HFF-Myc (cell line): Measurements from ENCODE around the gene CHML.

Experiments
- DNase-seq: peaks from one replicate; pipeline ENCODE4 v3.0.0-alpha.2; 2011; ENCODE audit warnings: low read depth; ENCODE audit errors: extremely low read depth
- H3K4me3 ChIP-seq: replicated peaks from 2 replicates; pipeline ENCODE4 v1.5.1; 2011; ENCODE audit warnings: low read depth, mild to moderate bottlenecking, control low read depth, low read length
- TF ChIP-seq, protein P1 (sequence below): IDR thresholded peaks from 2 replicates; pipeline ENCODE4 v1.5.1; 2012; ENCODE audit warnings: mild to moderate bottlenecking, low read depth, low read length, control low read depth; ENCODE audit errors: missing control alignments

Gene CHML

GRCh38 chr1:241632987-241633386 is 7.2 kb downstream of the CHML start:
- H3K4me3 ChIP-seq, result no peak overlapping the region
- DNase-seq, result no peak
- TF ChIP-seq, protein P1, sequence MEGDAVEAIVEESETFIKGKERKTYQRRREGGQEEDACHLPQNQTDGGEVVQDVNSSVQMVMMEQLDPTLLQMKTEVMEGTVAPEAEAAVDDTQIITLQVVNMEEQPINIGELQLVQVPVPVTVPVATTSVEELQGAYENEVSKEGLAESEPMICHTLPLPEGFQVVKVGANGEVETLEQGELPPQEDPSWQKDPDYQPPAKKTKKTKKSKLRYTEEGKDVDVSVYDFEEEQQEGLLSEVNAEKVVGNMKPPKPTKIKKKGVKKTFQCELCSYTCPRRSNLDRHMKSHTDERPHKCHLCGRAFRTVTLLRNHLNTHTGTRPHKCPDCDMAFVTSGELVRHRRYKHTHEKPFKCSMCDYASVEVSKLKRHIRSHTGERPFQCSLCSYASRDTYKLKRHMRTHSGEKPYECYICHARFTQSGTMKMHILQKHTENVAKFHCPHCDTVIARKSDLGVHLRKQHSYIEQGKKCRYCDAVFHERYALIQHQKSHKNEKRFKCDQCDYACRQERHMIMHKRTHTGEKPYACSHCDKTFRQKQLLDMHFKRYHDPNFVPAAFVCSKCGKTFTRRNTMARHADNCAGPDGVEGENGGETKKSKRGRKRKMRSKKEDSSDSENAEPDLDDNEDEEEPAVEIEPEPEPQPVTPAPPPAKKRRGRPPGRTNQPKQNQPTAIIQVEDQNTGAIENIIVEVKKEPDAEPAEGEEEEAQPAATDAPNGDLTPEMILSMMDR, result no peak

DNA sequence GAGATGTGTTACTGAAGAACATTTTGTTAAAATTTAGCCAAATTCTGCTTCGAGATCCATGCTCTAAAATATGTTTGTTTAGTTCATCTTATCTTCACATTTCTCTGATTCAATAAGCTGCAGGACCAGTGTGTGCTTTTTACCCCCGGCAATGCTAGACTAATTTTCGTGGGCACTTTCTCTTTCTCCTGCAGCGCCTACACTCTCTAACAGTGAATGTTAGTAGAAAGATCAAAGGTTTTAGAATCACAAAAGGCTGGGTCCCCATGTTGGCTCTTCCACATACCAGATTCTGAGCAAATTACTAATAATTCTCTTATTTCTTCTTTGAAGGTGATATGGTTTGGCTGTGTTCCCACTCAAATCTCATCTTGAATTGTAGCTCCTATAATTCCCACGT is 8.5 kb downstream of the CHML start:
- DNase-seq, result no peak
- TF ChIP-seq, protein P1, result no peak
- H3K4me3 ChIP-seq, result no peak overlapping the region

GRCh38 chr1:241630899-241631298 is 9.3 kb downstream of the CHML start:
- TF ChIP-seq, protein P1, result no peak
- no peak overlapping the region for H3K4me3 ChIP-seq
- DNase-seq, result no peak

DNA sequence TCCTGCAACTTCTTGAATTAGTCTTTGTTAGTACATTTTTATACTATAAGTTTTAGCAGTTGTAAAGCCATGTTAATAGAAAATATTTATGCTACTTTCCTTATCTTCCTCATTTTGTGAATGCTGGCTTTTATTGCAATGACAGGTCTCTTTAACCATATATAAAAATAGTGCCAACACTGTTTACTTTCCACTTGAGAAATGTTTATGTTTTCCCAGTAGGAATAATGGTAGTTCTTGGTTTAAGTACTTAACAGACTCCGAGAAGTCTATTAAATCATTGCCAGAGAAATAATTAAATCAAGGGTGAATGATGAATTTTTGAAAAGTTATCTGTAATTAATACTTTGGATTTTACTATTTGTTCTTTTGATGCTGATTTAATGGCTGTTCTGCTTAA is 9.7 kb downstream of the CHML start:
- no peak overlapping the region for H3K4me3 ChIP-seq
- TF ChIP-seq, protein P1, result no peak

DNA sequence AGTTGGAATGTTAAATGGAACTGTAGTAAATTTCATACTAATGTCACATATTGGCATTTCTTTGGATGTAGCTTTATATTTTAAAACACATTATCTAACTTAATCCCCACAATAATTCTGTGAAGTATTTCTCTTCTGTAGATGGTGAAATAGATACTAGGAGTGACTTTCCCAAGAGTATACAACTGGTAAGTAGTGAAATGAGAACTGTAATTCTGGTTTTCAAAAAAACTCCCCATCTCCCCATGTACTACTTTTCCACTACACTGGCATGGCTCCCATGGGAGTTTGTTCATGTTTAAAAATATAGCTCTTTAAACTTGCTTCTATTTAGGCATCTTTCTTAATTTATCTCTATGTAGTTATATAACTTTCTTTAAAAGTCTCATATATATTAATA is 10.2 kb downstream of the CHML start:
- no peak overlapping the region for H3K4me3 ChIP-seq
- TF ChIP-seq, protein P1, result no peak
- DNase-seq, result no peak

More for the DNA sequence above, 9.7 kb downstream of the CHML start:
- no peak for DNase-seq

DNA sequence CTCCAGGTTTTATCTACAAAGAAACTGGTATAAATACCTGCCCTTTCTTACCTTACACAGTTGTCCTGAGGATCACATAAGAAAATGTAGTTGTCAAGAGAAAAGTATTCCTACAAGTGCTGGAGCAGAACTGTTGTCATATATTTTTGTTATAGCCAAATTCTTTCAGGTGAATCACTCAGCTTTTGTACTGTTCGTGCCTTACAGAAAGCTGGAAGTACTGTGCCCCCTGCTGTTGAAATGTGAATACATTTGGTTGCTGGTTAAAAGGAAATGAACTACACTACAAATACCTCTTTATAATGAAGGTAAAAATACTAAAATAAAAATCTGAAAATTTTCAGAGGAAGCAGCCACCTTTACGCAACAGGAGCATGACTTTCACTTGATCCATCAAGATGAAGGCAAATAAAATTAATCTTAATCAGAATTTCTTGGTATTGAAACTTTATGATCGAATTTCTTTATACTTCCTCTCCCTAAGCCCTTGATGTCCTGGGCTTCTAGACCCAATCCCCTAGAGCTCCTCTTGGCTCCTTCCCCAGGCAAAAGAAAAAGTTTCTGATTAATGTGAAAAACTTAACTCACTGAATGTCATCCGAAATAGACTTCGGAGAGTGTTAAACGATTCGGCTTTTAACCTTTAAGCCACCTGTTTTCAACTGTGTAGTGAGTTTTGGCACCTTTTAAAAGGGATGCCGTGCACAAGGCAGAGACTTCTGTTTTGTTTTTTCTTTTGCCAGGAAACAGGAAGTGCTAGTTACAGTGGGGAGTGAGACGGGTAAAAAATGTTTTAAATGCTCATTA is 12.5 kb downstream of the CHML start:
- no peak for DNase-seq
- no peak overlapping the region for H3K4me3 ChIP-seq
- TF ChIP-seq, protein P1, result peak; percentile 48
